CD8-positive, alpha-beta memory T cell (primary cell): ENCODE measurements around the gene RPLP2. TPM values are rescaled to one million over a fixed set of nuclear protein-coding genes. Genes with fewer than 3 reads are reported as not detected.

Source experiments
- CTCF ChIA-PET: fragments of 350-600 bp; sonication (Branson Sonifier 250); formaldehyde crosslinking; loops from one replicate; lab custom pipeline; 2021; ENCODE audit warnings: antibody characterized with exemption; lab: Charles Lee
- POLR2A ChIA-PET: fragments of 350-600 bp; sonication (Branson Sonifier 250); formaldehyde crosslinking; loops from one replicate; lab custom pipeline; 2021; ENCODE audit warnings: antibody characterized with exemption; lab: Charles Lee
- DNase-seq, 5 donors: peaks; one replicate each; pipeline versions ENCODE4 v3.0.0 to v3.0.0-alpha.2; 2020 to 2022; ENCODE audit warnings: mixed read lengths in 1 of 5
- H3K27ac ChIP-seq: one replicate; pipeline ENCODE4 v1.7.0; 2013; ENCODE audit warnings: low read depth, mild to moderate bottlenecking, low read length, moderate library complexity
- H3K27me3 ChIP-seq: 2 replicates; pipeline ENCODE4 v1.7.0; 2013; ENCODE audit warnings: low read length, mild to moderate bottlenecking; ENCODE audit not compliant: insufficient read depth, poor library complexity, severe bottlenecking
- H3K36me3 ChIP-seq: 2 replicates; pipeline ENCODE4 v1.7.0; 2013; ENCODE audit warnings: mild to moderate bottlenecking, low read length, moderate library complexity; ENCODE audit not compliant: insufficient read depth
- H3K4me1 ChIP-seq: 2 replicates; pipeline ENCODE4 v1.7.0; 2013; ENCODE audit warnings: mild to moderate bottlenecking, low read length, moderate library complexity; ENCODE audit not compliant: insufficient read depth
- H3K4me3 ChIP-seq: 2 replicates; pipeline ENCODE4 v1.7.0; 2013; ENCODE audit warnings: mild to moderate bottlenecking, low read length
- H3K9me3 ChIP-seq: 2 replicates; pipeline ENCODE4 v1.7.0; 2013; ENCODE audit warnings: mild to moderate bottlenecking, low read length
- H3K27ac Mint-ChIP-seq, 8 donors: one replicate each; pipeline ENCODE4 v1.8.0; 2020 to 2021; ENCODE audit warnings: mixed read lengths in 8 of 8, mild to moderate bottlenecking in 6 of 8, inconsistent platforms in 3 of 8, moderate library complexity in 3 of 8
- H3K27me3 Mint-ChIP-seq, 2 donors: one replicate each; pipeline ENCODE4 v1.8.0; 2020 to 2021; ENCODE audit warnings: mixed read lengths in 2 of 2, mild to moderate bottlenecking in 1 of 2, moderate library complexity in 1 of 2
- H3K36me3 Mint-ChIP-seq, 3 donors: one replicate each; pipeline ENCODE4 v1.8.0; 2020 to 2021; ENCODE audit warnings: mixed read lengths in 3 of 3, inconsistent platforms in 1 of 3, mild to moderate bottlenecking in 1 of 3
- H3K4me1 Mint-ChIP-seq, 3 donors: one replicate each; pipeline ENCODE4 v1.8.0; 2020 to 2021; ENCODE audit warnings: mixed read lengths in 3 of 3, inconsistent platforms in 1 of 3, mild to moderate bottlenecking in 1 of 3
- H3K4me3 Mint-ChIP-seq, 7 donors: one replicate each; pipeline ENCODE4 v1.8.0; 2020 to 2021; ENCODE audit warnings: mixed read lengths in 7 of 7, mild to moderate bottlenecking in 6 of 7, moderate library complexity in 4 of 7, inconsistent platforms in 2 of 7
- H3K9me3 Mint-ChIP-seq, 5 donors: one replicate each; pipeline ENCODE4 v1.8.0; 2020 to 2022; ENCODE audit warnings: mixed read lengths in 5 of 5, mild to moderate bottlenecking in 3 of 5, moderate library complexity in 2 of 5, inconsistent platforms in 1 of 5
- polyA plus RNA-seq: library from polyadenylated mRNA; unstranded; fragments of 300-500 nt; fragmentation: Illumina TruSeq; gene quantifications from one replicate; pipeline ENCODE4 v1.2.3, GENCODE V29; 2021
- total RNA-seq, 2 experiments: library from RNA; stranded (reverse); gene quantifications; one replicate each; pipeline ENCODE4 v1.2.3, GENCODE V29; 2021

RPLP2 gene
- total and polyA plus RNA-seq, 3 experiments from 2014 or later: 2,769 to 3,158 (median 2,922) TPM

DNA sequence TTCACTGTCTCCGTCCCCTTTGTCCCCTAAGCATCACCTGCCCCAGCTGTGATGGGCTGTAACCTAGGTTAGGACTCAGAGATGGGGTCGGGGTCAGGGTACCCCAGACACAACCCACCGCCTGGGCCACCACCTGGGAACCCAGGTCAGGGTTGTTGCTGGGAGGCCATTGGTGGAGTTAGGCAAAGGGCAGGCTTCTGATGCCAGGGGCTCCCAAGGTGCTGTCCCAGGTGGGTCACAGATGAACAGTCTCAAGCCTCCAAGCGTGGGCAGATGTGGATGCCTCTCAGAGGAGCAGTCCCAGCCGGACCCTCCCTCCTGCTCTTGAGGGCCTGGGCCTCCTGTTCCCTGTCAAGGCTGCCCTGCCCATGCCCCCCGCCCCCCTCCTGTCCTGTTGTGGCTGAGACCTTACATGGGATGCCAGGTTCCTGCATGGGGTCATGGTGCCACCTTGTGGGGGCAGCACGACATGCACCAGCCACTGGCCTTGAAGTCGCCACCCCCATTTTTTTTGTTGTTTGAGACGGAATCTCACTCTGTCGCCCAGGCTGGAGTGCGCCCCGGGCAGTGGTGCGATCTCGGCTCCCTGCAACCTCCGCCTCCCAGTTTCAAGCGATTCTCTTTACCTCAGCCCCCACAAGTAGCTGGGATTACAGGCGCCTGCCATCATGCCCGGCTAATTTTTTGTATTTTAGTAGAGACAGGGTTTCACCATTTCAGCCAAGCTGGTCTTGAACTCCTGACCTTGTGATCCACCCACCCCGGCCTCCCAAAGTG, 44.6 kb upstream of the RPLP2 start:
- H3K36me3 Mint-ChIP-seq: peaks cover 0 to 58% (median 1%) of the 10 kb centered on the region in 3 donors
- Histone ChIP-seq H3K4me1 (no peaks in the 10 kb centered on the region), H3K27me3 (no peaks in the 10 kb centered on the region), H3K4me3 (no peak overlapping the region), H3K9me3 (no peaks in the 10 kb centered on the region), H3K36me3 (peaks cover 26% of the 10 kb centered on the region), H3K27ac (no peak overlapping the region)
- H3K27me3 Mint-ChIP-seq: no peaks in the 10 kb centered on the region
- H3K4me3 Mint-ChIP-seq: no peak overlapping the region
- peak; percentile 49 to 75 (median 54) for DNase-seq
- H3K9me3 Mint-ChIP-seq: no peaks in the 10 kb centered on the region
- peak overlapping the region in 3 of 8 donors; percentile 32 to 79 (median 35) for H3K27ac Mint-ChIP-seq
- ChIA-PET POLR2A (interaction anchor here (1.0 kb wide), 1 partner anchor 25 kb away, joined by 3 read pairs; the partner anchor contains the start of gene CEND1), CTCF (interaction anchor here (0.8 to 1.7 kb wide), 7 partner anchors 11 to 246 kb away, joined by 3 to 4 read pairs (median 3); no protein-coding TSS in a partner anchor)
- H3K4me1 Mint-ChIP-seq: no peaks in the 10 kb centered on the region

DNA sequence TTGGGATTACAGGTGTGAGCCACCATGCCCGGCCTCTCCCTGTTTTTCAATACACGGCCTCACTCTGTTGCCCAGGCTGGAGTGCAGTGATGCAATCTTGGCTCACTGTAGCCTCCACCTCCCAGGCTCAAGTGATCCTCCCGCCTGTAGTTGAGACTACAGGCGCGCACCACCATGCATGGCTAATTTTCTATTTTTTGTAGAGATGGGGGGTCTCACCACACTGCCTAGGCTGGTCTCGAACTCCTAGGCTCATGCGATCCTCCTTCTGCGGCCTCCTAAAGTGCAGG, 44.0 kb upstream of the RPLP2 start:
- H3K4me1 ChIP-seq: no peaks in the 10 kb centered on the region
- H3K27me3 ChIP-seq: no peaks in the 10 kb centered on the region
- peaks cover 0 to 59% (median 1%) of the 10 kb centered on the region in 3 donors for H3K36me3 Mint-ChIP-seq
- H3K27ac ChIP-seq: no peak overlapping the region
- H3K27ac Mint-ChIP-seq: peak overlapping the region in 1 of 8 donors; percentile 79
- peaks cover 25% of the 10 kb centered on the region for H3K36me3 ChIP-seq
- H3K4me1 Mint-ChIP-seq: no peaks in the 10 kb centered on the region
- no peak overlapping the region for H3K4me3 Mint-ChIP-seq
- ChIA-PET POLR2A (interaction anchor here (1.0 kb wide), 1 partner anchor 24 kb away, joined by 3 read pairs; the partner anchor contains the start of gene CEND1), CTCF (interaction anchor here (0.8 to 1.7 kb wide), 6 partner anchors 10 to 247 kb away, joined by 3 to 4 read pairs (median 3); no protein-coding TSS in a partner anchor)
- H3K9me3 ChIP-seq: no peaks in the 10 kb centered on the region
- DNase-seq: no peak
- H3K9me3 Mint-ChIP-seq: no peaks in the 10 kb centered on the region
- no peaks in the 10 kb centered on the region for H3K27me3 Mint-ChIP-seq
- no peak overlapping the region for H3K4me3 ChIP-seq

DNA sequence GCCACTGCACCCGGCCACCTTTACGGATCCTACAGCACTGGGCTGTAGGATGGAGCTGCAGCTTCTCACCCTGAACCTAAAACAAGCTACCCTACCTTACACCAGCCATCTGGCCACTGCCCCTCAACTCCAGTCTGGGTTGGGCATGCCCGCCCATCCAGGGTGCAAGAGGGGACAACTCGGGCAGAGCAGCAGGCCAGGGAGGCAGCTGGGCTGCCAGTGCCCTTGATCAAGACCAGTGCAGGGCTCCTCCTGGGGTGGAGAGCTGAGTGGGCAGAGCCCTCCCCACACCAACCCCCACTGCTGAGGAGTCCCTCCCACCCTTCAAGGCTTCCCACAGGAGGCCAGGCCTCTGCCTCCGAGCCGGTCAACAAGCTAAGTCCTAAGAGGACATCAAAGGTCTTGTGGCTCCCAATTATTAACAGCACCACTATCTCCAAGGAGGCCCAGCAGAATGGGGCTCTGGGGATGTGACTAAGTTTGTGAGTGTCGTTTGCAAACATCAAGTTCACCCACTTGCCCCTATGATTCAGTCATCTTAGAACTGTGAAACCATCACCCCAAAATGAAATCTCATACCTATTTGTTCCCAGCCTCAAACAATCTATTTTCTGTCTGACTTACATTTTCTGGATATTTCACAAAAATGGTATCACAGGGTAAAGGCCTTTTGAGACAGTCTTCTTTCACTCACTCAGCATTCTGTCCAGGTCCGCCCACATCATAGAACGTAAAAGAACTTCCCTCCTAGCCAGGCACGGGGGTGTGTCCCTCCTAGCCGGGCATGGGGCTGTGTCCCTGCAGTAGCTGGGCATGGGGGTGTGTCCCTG, 43.4 kb upstream of the RPLP2 start:
- Mint-ChIP-seq H3K4me3 (no peak overlapping the region), H3K36me3 (peaks cover 0 to 60% (median 1%) of the 10 kb centered on the region in 3 donors), H3K4me1 (no peaks in the 10 kb centered on the region), H3K9me3 (no peaks in the 10 kb centered on the region), H3K27ac (no peak overlapping the region), H3K27me3 (no peaks in the 10 kb centered on the region)
- CTCF ChIA-PET: interaction anchor here (0.8 to 1.7 kb wide), 6 partner anchors 10 to 247 kb away, joined by 3 to 4 read pairs (median 3); no protein-coding TSS in a partner anchor
- no peak overlapping the region for H3K27ac ChIP-seq
- no peak for DNase-seq
- H3K4me1 ChIP-seq: no peaks in the 10 kb centered on the region
- H3K9me3 ChIP-seq: no peaks in the 10 kb centered on the region
- POLR2A ChIA-PET: interaction anchor here (1.0 kb wide), 1 partner anchor 24 kb away, joined by 3 read pairs; the partner anchor contains the start of gene CEND1
- no peaks in the 10 kb centered on the region for H3K27me3 ChIP-seq
- H3K36me3 ChIP-seq: peaks cover 24% of the 10 kb centered on the region
- H3K4me3 ChIP-seq: no peak overlapping the region

DNA sequence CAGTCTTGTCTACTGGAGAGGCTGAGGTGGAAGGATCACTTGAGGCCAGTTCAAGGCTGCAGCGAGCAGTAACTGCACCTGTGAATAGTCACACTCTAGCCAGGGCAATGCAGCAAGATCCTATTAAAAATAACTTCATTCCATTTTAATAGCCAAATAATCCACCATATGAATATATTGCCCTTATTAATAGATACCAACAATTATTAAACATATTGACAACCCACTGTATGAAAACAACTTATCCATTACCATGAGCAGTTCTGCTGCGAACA, 42.9 kb upstream of the RPLP2 start:
- H3K27me3 Mint-ChIP-seq: no peaks in the 10 kb centered on the region
- Histone ChIP-seq H3K27me3 (no peaks in the 10 kb centered on the region), H3K4me1 (no peaks in the 10 kb centered on the region), H3K4me3 (no peak overlapping the region), H3K9me3 (no peaks in the 10 kb centered on the region), H3K36me3 (peaks cover 19% of the 10 kb centered on the region), H3K27ac (no peak overlapping the region)
- CTCF ChIA-PET: interaction anchor here (1.3 kb wide), 1 partner anchor 9 kb away, joined by 3 read pairs; no protein-coding TSS in a partner anchor
- H3K36me3 Mint-ChIP-seq: peaks cover 0 to 55% (median 1%) of the 10 kb centered on the region in 3 donors
- no peaks in the 10 kb centered on the region for H3K4me1 Mint-ChIP-seq
- POLR2A ChIA-PET: no interaction called here
- no peak overlapping the region for H3K27ac Mint-ChIP-seq
- no peaks in the 10 kb centered on the region for H3K9me3 Mint-ChIP-seq
- no peak overlapping the region for H3K4me3 Mint-ChIP-seq
- no peak for DNase-seq

DNA sequence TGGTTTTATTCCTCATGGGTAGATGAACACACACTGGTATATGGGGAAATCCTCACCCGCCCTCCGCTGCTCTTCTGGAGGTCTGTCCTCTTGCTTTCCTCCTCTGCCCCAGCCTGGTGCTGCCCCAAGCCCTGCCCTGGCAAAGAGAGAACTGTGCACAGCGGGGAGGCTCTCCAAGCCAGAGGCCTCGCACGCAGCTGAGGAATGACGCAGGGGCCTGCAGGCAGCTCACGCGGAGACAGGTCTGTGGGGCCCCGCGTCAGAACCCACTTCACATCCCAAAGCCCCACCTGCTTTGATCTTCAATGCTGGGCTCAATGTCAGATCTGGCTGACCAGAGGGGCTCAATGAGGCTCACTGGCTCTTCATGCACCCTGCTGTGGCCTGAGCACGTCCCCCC, 42.5 kb upstream of the RPLP2 start:
- Mint-ChIP-seq H3K9me3 (no peaks in the 10 kb centered on the region), H3K36me3 (peaks cover 0 to 52% (median 1%) of the 10 kb centered on the region in 3 donors), H3K4me3 (no peak overlapping the region), H3K27me3 (no peaks in the 10 kb centered on the region), H3K4me1 (no peaks in the 10 kb centered on the region), H3K27ac (peak overlapping the region in 2 of 8 donors; percentile 41 to 60)
- Histone ChIP-seq H3K36me3 (peaks cover 18% of the 10 kb centered on the region), H3K9me3 (no peaks in the 10 kb centered on the region), H3K27ac (no peak overlapping the region), H3K27me3 (no peaks in the 10 kb centered on the region), H3K4me1 (no peaks in the 10 kb centered on the region), H3K4me3 (no peak overlapping the region)
- no peak for DNase-seq
- CTCF ChIA-PET: no interaction called here
- POLR2A ChIA-PET: no interaction called here

DNA sequence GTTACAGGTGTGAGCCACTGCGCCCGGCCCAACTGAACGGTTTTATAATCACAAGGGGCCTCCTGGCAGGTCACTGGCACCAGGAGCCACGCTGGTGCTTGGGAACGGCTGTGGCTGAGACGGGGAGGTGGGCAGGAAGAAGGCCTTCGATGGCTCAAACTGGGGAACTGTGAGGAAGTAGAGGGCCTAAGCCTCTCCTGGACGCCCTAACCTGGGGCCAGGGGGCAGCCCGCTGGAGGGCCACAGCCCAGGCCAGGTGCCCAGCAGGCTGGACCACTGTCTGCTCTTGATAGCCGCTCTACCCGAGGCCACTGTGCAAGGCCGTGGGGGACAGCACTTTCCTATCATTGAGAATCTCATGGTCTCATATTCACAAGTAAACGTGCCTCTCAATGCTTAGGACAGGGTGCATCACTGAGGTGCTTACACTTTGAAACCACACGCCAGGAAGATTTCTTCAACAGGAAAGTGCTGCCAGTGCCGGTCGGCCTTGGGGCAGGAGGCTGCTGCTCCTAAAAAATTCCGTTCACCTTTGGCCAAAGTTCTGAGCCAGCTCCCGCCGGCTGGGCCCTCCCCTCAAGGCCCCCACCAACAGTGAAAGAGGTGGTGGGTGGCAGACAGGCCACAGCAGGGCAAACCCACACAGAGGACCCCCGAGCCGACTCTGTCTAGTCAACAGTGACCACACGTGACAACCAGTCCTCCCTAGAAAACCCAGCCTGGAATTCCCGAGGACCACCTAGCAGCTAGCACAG, 39.7 kb upstream of the RPLP2 start:
- H3K4me1 Mint-ChIP-seq: peaks cover 0 to 4% (median 4%) of the 10 kb centered on the region in 3 donors
- no peak overlapping the region for H3K27ac Mint-ChIP-seq
- peaks cover 0 to 27% (median 1%) of the 10 kb centered on the region in 3 donors for H3K36me3 Mint-ChIP-seq
- Histone ChIP-seq H3K4me1 (no peaks in the 10 kb centered on the region), H3K27ac (no peak overlapping the region), H3K9me3 (no peaks in the 10 kb centered on the region), H3K36me3 (no peaks in the 10 kb centered on the region), H3K4me3 (no peak overlapping the region), H3K27me3 (no peaks in the 10 kb centered on the region)
- DNase-seq: no peak
- H3K9me3 Mint-ChIP-seq: no peaks in the 10 kb centered on the region
- ChIA-PET CTCF (no interaction called here), POLR2A (no interaction called here)
- H3K4me3 Mint-ChIP-seq: peak overlapping the region in 1 of 7 donors; percentile 13
- no peaks in the 10 kb centered on the region for H3K27me3 Mint-ChIP-seq

DNA sequence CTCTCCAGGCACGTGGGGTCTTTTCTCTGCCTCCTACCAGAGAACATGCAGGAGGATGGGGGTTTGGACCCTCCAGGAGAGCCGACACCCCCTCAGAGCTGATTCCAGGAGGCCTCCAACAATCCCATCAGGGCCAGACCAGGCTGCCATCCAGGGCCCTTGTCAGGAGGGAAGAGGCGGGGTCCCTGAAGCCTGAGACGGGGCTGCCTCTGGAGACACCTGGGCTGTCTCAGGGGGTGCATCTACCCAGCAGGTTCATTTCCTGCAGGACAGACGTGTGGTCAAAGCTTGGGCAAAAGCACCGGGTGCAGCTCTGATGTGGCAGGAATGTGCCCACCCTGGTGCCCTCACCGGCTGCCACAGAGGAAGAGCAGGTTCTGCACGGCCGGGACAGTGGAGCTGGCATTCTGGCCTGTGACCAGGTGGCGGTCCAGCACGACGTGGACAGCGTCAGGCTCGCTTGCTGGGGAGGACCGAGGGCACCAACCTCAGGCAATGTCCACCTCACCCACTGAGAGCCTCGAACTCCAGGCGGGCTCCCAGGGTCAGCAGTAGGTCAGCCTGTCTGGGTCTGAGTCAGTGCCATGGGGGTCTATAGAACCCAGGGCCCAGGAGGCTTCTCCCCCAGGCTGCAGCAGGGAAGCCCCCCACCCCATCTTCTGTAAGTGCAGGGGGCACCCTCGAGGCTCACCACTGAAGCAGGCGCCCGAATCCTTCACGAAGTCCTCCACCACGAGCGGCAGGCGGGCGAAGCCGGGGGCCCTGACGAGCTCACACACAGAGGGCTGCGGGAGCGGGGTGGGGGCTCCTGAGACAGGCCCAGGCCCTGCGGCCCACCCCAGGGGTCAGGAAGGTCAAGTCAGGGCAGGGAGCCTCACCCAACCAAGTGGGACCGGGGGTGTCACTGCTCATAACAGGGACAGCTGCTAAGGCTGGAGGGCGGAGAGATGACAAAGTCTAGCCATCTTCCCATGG, 38.8 kb upstream of the RPLP2 start:
- Histone ChIP-seq H3K9me3 (no peaks in the 10 kb centered on the region), H3K27ac (no peak overlapping the region), H3K27me3 (no peaks in the 10 kb centered on the region), H3K36me3 (no peaks in the 10 kb centered on the region), H3K4me3 (no peak overlapping the region), H3K4me1 (peaks cover 7% of the 10 kb centered on the region)
- H3K27ac Mint-ChIP-seq: no peak overlapping the region
- peaks cover 5 to 11% (median 9%) of the 10 kb centered on the region in 3 donors for H3K4me1 Mint-ChIP-seq
- H3K9me3 Mint-ChIP-seq: no peaks in the 10 kb centered on the region
- POLR2A ChIA-PET: no interaction called here
- CTCF ChIA-PET: no interaction called here
- peaks cover 0 to 26% (median 1%) of the 10 kb centered on the region in 3 donors for H3K36me3 Mint-ChIP-seq
- no peak for DNase-seq
- H3K27me3 Mint-ChIP-seq: no peaks in the 10 kb centered on the region
- no peak overlapping the region for H3K4me3 Mint-ChIP-seq
